GM21786 (cell line): ENCODE results near the gene KDSR.
"Not testable (repeated sequence)": the region's sequence is repeated elsewhere in the genome, so short reads cannot be mapped to it uniquely, and the experiment has no call there.

Source experiments
- ATAC-seq: cut with Tn5 transposase; IDR thresholded peaks from one replicate; pipeline ENCODE4 v1.9.1; 2021; ENCODE audit not compliant: unreplicated experiment

The KDSR gene

DNA sequence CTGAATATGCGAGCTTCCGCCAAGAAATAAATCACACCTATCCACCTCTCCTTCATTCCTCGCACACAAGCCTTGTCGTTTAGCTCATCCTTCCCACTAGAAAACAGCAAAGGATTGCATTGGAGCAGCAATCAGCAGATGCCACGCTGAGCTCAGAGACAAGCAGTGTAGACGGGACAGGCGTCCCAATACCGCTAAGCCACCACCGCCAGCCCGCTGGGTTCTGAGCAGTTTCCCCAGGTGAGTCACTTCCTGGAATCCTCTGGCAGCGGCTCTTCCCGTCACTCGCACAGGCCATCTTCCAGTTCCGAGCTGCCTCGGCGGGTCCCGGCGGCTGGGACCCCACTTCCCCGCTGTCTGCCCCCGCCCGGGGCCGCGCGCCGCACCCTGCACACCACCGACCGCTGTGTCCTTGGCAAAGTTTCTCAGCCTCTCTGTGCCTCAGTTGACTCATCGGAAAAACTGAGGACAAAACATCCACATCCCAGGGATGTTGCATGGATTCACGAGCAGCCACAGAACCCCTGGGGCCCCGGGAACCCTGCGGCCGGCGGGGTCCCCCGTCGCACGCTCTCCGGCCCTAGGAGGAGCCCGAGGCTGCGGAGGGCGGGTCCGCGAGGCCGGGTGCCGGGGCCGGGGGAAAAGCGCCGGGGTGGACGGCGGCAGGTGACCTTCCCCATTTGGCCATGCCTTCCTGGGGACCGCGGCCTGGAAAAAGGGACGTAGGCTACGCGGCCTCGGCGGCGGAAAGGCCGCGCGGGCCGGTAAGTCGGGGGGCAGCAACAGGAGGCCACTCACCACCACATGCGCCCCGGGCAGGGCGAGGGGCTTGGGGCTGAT is 573 bp downstream of the KDSR start:
- ATAC-seq: peak; percentile 37

DNA sequence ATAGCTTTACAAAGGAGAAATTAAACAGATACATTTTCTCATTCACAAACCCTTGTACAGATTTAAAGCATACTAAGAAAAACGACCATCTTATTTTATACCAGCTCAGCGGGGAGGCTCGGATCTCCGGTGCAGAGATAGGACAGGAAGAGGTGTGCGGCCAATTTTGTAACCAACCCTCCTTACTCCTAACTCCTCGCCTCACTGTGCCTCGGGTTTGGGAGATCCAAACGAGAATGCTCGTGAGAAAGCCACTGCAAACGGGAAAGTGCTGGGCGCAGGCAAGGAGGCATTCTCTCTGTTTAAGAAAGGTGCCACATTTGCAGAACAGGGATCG is 1.2 kb downstream of the KDSR start:
- ATAC-seq: no peak

DNA sequence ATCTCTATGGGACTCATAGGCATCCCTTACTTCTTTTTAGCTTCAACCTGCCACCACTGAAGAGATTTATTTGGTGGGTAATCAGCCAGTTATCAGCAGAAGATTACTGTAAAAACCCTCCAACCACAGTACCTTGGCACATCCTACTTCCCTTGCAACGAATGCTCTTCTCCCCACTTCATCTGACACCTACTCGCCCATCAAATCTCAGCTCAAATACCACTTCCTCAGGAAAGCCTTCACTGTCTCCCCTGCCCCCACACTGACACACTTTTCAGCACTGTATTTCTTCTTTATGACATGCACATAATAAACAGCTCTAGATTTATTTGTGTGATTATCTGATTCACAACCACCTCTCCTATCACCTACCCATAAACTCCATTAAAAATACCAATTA is 3.1 kb downstream of the KDSR start:
- ATAC-seq: no peak

DNA sequence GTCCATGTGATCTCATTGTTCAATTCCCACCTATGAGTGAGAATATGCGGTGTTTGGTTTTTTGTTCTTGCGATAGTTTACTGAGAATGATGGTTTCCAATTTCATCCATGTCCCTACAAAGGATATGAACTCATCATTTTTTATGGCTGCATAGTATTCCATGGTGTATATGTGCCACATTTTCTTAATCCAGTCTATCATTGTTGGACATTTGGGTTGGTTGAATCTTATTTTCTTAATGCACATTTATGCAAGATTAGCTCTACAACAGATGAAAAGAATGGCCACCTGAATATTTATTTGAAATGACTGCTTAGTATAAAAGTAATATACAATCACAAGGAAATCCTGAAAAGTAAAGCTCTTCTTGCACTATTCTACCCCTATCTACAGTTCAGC is 3.6 kb downstream of the KDSR start:
- not testable (repeated sequence) for ATAC-seq

DNA sequence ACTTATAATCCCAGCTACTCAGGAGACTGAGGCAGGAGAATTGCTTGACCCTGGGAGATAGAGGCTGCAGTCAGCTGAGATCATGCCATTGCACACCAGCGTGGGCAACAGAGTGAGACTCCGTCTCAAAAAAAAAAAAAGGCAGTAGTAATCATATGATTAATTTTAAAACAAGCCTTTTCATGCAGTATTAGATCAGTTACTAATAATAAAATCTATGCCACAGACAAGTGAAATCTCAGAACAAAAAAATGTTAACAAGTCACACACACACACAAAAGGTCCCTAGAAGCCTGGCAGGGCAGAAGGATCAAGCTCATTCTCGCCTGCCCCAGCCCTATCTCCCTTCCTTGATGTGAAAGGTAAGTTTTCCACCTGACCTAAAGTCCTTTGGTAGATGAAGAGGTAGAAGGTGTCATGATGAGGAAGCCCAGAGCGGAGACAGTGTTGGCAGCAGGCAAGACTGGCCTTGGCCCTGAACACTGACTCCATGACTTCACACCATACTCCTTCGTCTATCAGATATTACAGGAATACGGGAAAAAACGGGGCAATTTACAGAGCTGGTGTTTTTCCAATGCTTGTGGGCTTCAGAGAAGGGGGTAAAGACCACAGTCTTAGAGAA is 10.6 kb downstream of the KDSR start:
- ATAC-seq: no peak

DNA sequence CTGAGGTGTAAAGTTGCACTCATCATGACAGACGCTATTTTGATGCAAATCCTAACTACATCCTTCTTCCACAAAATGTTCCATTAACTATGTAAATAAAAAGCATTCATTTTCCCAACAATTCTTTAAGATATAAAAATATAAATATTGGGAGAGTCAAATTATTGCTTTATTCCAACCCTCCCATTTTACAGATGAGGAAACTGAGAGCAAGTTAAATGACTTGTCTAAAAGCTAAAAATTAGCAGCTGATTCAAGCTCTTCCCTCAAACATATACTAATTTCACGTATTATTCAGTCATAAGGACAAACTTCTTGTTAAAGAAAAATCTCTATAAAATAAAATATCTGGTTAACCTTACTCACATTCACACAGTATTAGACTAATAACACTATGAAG is 16.8 kb downstream of the KDSR start:
- no peak for ATAC-seq

DNA sequence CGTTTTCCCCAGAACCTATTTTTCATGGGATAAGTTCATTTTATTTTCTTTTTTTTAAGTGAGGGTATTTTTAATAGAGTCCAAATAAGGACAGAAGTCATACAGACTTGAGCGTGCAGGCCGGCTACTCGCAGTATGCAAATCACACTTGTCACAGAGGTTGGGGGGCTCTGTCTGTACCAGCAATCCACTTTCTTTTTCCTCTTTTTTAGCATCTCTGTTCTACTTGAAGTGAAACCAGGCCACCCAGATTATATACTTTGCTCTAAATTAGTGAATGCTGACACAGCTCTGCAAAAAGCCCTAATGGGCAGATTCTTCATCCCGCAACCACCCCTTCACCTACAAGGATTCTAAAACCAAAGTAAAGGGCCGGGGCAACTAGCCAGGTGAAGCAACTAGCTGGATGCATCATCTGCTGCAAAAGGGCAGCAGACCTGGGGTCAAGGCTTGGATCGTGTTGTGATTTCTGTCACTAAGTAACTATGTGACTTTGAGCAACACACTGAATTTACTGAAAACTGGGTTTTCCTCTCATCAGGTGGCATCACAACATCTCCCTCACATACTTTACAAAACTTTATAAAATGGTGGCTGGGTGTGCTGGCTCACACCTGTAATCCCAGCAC is 18.4 kb downstream of the KDSR start:
- ATAC-seq: no peak

DNA sequence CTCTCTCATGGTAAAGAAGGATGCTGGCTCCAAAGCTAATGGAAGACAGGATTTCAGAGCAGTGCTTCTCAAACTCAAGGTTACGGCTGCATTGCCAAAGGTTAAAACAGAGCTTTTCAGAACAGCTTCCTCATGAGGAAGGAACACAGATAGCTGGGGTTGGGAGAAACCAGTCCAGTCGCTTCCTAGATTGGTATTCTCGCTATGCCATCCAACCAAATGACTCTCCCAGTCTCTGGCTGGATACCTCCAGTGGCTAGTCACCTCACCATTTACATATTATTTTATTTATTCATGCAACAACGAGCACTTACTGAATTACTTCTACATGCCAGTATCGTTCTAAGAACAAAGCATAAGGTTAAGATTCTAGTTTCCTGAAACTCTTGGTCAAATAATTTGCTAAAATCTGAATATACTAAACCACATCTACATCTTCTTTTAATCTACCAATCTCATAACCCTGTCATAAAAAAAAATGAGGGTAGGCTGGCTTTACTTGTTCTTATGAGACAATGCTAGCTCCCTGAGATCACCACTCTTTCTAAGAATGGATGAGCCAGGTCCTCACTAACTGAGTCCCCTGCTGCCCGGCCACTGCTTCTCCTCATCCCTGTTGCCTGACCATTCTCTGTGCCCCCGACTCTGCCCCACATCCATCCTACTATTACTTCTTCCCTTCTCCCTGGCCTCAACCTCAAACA is 20.4 kb downstream of the KDSR start:
- ATAC-seq: no peak

DNA sequence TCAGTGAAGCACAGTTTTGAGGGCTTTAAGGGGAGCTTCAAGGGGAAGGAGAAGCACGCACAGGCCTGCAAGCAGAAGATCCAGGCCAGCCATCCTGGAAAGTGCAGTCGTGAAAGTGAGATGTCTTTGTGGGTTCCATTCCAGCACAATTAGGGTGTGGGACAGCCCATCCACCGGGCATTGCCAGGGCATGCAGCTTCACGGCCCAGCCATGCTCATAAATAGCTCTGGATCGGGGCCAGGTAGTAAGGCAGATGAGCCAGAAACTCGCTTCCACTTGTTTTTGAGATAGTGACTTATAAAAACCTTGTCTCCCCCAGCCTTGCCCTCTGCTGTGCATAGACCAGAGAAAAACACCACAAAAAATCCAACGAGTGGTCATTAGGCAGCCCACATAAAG is 21.0 kb downstream of the KDSR start:
- no peak for ATAC-seq

DNA sequence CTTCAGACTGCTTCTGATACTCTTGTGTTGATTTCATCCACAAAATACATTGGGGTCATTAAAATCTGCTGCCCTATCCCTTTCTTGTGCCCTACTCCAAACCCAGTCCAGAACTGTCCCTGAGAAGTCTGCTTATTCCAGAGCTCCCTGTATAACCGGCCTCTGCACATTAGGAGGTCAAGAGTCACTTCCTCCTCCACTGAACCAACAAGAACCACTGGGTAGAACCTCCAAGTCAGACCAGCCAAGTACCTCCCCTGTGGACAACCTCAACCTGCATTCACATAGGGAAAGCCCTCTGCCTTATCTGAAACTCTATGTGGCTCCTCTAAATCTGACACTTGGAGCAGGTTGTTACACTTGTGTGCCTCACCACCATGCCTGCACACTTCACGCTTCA is 22.1 kb downstream of the KDSR start:
- ATAC-seq: no peak

DNA sequence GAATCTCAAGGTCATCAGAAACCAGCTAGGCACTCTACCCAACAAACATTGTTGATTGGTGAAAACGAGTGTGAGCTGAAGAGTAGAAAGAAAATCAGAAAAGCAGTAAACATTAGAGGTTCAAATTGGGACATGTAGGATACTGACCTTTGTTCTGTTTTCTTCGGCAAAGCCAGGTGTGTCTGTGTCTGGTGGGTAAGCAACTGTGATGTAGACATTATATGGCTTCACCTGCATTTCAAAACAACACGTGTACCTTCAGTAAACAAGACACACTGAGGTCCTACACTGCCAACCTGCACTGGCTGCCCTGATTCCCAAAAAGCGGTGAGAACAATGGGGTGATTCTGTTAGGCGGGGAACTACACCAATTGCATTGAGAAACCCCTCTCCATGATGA is 22.7 kb downstream of the KDSR start:
- ATAC-seq: no peak

DNA sequence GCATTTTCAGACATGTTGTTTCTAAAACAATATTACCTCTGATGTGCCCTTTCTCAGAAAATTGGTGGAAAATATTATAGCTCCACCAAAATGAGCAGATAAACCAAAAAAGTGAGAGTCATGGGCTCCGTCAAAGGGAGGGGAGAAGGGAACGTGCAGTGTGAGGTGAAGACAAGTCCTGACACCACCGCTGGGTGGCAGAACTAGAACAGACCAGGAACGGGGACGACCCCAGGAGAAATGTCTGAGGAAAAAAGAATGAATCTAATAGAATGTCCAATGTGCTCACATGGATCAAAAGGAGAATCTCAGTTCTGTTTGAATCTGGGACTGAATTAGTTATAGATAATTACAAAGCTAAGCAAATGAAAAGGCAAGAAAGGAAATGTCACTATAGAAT is 24.8 kb downstream of the KDSR start:
- ATAC-seq: peak; percentile 67

DNA sequence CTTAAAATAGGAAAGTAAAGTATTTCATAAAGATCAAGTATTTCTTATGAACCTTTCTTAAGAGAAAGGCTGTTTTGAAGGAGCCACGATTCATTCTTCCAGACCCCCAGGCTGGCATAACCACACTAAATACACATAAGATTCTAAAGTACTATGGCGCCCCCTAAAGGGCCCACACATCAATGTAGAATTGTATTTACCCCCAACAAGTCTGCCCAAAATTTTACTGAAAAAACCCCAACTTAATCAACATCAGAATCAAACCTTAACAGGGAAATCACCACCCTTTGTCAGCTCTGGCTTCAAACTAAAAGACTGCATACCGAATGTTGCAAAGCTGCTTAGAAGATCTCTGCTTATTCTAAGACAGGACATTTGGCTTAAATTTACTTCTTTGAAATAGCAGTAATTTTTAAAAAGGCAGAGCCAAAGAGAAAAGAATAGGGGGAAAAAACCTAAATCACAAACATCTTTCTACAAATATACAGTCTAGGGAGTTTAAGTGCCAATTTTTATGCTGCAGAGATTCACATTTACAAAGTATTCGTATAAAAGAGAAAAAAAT is 27.0 kb downstream of the KDSR start:
- no peak for ATAC-seq

DNA sequence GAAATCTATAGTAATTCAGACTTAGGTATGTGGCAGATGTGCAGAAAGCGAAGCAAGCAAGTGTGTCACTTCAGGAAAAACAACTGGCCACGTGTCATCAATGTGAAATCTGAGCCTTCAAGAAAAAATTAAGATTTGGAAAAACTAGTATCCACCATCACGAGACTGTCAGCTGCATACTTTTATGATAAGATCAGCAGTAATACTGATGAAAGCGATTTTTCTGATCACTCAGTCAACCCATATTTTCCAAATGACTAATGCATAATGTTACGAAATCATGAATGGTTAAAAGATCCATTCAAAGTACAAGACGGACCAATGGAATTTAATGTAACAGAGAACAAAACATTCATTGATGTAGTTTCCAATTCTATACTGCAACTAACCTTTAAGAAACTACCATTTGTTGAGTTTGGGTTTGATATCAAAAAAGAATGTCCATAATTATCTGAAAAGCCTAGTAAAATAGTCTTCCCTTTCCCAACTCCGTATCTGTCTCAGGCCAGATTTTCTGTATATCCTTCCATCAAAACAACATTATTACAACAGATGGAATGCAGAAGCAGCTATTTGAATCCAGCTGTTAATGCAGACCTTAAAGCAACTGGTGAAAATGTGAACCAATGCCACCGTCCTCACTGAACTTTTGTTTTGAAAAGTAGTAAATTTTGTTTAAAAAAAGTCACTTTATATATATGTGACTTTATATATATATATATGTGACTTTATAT is 30.5 kb downstream of the KDSR start:
- no peak for ATAC-seq

DNA sequence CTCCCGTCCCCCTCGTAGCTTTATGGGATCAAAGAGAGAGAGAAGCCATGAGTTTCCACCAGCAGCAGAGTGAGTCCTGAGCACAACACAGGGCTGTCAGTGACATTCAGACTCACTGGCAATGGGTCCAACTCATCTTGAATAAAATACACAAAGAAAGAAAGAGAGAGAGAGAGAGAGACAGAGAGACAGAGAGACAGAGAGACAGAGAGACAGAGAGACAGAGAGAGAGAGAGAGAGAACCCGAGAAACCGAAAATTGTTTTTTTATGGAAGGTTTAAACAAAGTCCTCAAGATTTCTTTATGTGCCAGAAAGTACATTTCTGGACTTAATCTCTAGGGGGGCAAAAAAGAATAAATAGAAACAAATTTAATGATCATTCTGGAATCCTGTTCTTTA is 35.9 kb downstream of the KDSR start:
- no peak for ATAC-seq

DNA sequence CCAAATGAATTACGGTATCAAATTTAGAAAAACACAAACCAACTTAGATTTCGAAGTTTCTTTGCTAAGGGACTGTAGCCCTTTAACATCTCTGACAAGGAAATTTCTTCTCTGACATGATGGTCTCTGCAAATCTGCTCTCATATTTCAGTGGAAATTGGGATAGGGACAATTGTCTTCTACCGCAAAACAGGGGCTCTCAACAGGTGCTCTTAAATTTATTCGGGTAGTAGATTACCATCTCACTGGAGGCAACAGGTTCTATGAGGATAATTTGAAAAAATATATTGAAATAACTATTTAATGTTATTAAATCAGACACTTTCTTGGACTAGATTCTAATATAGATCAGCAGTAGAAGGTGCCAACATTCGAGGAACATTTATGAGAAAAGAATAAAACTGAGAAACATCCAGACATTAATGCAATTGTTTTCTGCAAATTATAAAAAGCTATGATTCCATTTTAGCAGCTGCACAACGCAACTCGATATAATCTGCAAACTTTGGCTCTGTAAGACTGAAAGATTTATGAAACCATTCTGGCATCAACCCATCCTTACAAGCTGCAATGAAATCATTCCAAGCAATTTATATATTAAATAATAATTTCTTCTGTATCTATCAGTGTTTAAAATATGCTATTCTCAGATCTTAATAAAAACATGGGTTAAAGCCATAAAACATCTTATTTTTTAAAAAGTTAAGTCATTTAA is 37.4 kb downstream of the KDSR start:
- no peak for ATAC-seq

DNA sequence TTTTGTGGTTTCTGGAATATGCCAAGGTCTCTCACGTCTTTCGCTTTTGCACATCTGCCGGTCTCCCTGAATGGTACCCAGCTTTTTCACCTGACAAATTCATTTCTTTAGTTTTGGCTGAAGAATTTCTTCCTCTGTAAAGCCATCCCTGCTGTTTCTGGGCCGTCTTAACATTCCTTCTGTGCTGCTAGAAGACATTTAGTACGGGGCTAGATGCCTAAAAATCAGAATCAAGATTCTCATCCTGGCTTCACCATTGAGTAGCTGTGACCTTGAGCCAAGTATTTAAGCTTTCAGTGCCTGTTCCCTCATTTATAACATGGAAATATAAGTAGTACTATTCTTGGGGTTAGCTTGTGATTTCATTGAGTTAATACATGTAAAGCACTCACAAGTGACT is 41.0 kb downstream of the KDSR start:
- no peak for ATAC-seq

DNA sequence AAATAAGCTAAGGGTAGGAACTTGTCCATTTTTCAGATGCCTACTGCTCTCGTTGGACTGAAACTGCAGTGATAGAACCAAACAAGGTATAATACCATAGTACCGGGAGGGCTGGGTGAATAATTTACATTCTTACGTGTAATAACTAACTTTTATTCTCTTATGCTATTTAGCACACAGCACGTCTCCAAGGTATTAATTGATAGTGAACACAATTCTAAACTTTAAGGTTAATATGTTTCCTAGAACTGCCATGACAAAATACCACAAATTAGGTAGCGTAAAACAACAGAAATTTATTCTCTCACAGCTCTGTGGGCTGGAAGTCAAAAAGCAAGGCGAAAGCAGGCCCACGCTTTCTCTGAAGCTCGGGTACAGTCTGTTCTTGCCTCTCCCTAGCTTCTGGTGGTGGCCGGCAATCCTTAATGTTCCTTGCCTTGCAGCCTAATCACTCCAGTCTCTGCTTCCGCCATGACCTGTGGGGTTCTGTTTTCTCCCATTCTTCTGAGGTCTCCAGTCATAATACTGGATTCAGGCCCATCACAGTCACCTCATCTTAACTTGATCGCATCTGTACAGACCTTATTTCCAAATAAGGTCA is 41.8 kb downstream of the KDSR start:
- no peak for ATAC-seq

DNA sequence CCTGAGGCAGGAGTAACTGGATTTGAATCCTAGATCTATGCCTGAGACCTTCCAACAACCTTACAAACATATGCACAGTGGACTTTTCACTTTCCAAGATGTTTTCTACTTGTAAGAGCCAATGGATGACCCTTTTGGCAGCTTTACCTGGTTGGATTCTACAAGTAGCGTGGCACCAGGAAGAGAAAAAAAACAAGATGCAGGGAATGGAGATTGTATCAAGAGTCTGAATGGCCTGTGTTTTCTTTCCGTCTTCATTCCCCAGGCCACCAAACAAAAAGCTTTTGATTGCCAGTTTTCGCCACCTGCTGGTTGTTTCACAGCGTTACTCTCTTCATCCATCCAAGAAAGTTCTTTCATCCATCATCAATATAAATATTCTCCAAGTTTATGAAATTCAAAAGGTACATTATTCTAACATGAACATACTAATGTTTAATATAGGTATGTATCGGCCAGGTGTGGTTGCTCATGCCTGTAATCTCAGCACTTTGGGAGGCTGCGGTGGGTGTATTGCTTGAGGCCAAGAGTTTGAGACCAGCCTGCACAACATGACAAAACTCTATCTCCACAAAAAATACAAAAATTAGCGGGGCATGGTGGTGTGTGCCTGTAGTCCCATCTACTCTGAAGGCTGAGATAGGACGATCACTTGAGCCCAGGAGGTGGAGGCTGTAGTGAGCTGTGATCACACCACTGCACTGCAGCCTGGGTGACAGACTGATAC is 43.9 kb downstream of the KDSR start:
- peak; percentile 20 for ATAC-seq
